Fibroblast of lung (primary cell): Measurements from ENCODE around the gene DSP. TPM values are rescaled to one million over a fixed set of nuclear protein-coding genes. Genes with fewer than 3 reads are reported as not detected.

Experiments used
- DNase-seq, 2 donors: peaks; one replicate each; pipeline versions ENCODE4 v3.0.0 to v3.0.0-alpha.2; 2010; ENCODE audit warnings: low read depth in 2 of 2
- H2AFZ ChIP-seq: 2 replicates; pipeline ENCODE4 v1.5.1; 2012; ENCODE audit warnings: low read length, control low read depth, inconsistent platforms
- H3K27ac ChIP-seq: 2 replicates; pipeline ENCODE4 v1.5.1; 2011; ENCODE audit warnings: low read length, control low read depth; ENCODE audit not compliant: insufficient read depth
- H3K27me3 ChIP-seq: 2 replicates; pipeline ENCODE4 v1.5.1; 2011; ENCODE audit warnings: mild to moderate bottlenecking, low read length; ENCODE audit not compliant: control insufficient read depth, insufficient read depth
- H3K36me3 ChIP-seq: 2 replicates; pipeline ENCODE4 v1.5.1; 2011; ENCODE audit warnings: low read length; ENCODE audit not compliant: control insufficient read depth, insufficient read depth
- H3K4me1 ChIP-seq: 2 replicates; pipeline ENCODE4 v1.5.1; 2011; ENCODE audit warnings: low read length; ENCODE audit not compliant: control insufficient read depth, insufficient read depth; ENCODE audit errors: extremely low read depth
- H3K4me2 ChIP-seq: 2 replicates; pipeline ENCODE4 v1.5.1; 2011; ENCODE audit warnings: low read length, control low read depth; ENCODE audit not compliant: insufficient read depth; ENCODE audit errors: extremely low read depth
- H3K4me3 ChIP-seq, 4 experiments: fragments of 200-600 bp in 1 of 4; sonication (generic) in 1 of 4; replicated peaks in 1 of 4; 2 replicates each; pipeline ENCODE4 v1.5.1; 2011 to 2016; ENCODE audit warnings: low read length in 4 of 4, low read depth in 3 of 4, mild to moderate bottlenecking in 3 of 4, control low read depth in 2 of 4, inconsistent platforms in 1 of 4, mixed read lengths in 1 of 4; ENCODE audit not compliant: insufficient read depth in 1 of 4; ENCODE audit errors: control extremely low read depth in 1 of 4
- H3K79me2 ChIP-seq: 2 replicates; pipeline ENCODE4 v1.5.1; 2012; ENCODE audit warnings: mild to moderate bottlenecking, low read length, inconsistent platforms; ENCODE audit not compliant: control insufficient read depth, insufficient read depth
- H3K9ac ChIP-seq: 2 replicates; pipeline ENCODE4 v1.5.1; 2011; ENCODE audit warnings: mild to moderate bottlenecking, low read length, control low read depth; ENCODE audit not compliant: insufficient read depth
- H3K9me3 ChIP-seq: 2 replicates; pipeline ENCODE4 v1.5.1; 2012; ENCODE audit warnings: low read depth, low read length; ENCODE audit not compliant: control insufficient read depth, insufficient read depth
- H4K20me1 ChIP-seq: 2 replicates; pipeline ENCODE4 v1.5.1; 2011; ENCODE audit warnings: low read length; ENCODE audit not compliant: control insufficient read depth, insufficient read depth; ENCODE audit errors: extremely low read depth
- CTCF ChIP-seq, 2 donors: IDR thresholded peaks in 1 of 2; conservative IDR thresholded peaks in 1 of 2; 1 replicate in 1 of 2; 2 replicates in 1 of 2; pipeline ENCODE4 v1.5.1; 2011 to 2012; ENCODE audit warnings: low read length in 2 of 2, control low read depth in 1 of 2, inconsistent platforms in 1 of 2, low read depth in 1 of 2, mild to moderate bottlenecking in 1 of 2
- EZH2 ChIP-seq: IDR thresholded peaks from 2 replicates; pipeline ENCODE4 v1.5.1; 2012; ENCODE audit warnings: low read length, control low read depth, mild to moderate bottlenecking; ENCODE audit errors: missing control alignments
- polyA plus RNA-seq, 2 donors: library from polyadenylated mRNA; depleted of rRNA in 1 of 2; stranded (reverse) in 1 of 2; unstranded in 1 of 2; fragments of >200 nt; gene quantifications; 2 replicates each; pipeline ENCODE4 v1.2.1, GENCODE V29; 2011 to 2012; ENCODE audit warnings: missing spikeins in 1 of 2
- total RNA-seq: library from RNA; depleted of rRNA; stranded (reverse); fragments of >200 nt; gene quantifications from 2 replicates; pipeline ENCODE4 v1.2.1, GENCODE V29; 2014

Gene DSP
- total and polyA plus RNA-seq, 2 donors (not counting 1 experiment from before 2014, with no cell fraction given) = 3.8 TPM; not detected in 1

- Histone ChIP-seq H2AFZ (no peak overlapping the region), H3K9me3 (no peaks in the 10 kb centered on the region), H3K4me1 (no peaks in the 10 kb centered on the region), H3K27ac (no peak overlapping the region), H3K36me3 (no peaks in the 10 kb centered on the region), H3K4me3 (no peak overlapping the region), H3K79me2 (no peaks in the 10 kb centered on the region), H3K4me2 (no peak overlapping the region), H4K20me1 (peaks cover 1% of the 10 kb centered on the region), H3K9ac (no peak overlapping the region), H3K27me3 (no peaks in the 10 kb centered on the region)
- DNase-seq = no peak
- TF ChIP-seq EZH2 = no peak
- TF ChIP-seq CTCF (conservative IDR thresholded peaks at IDR 0.05 in 1 of 2, IDR thresholded peaks at IDR 0.05 in 1 of 2; ENCODE audit: low read depth in 1 of 2, low read length in 2 of 2) = no peak
Observed at GRCh38 chr6:7532232-7532631, 9.2 kb upstream of the DSP start.

GRCh38 chr6:7532821-7533220, 8.7 kb upstream of the DSP start:
- Histone ChIP-seq H4K20me1 (no peaks in the 10 kb centered on the region), H3K36me3 (no peaks in the 10 kb centered on the region), H3K79me2 (no peaks in the 10 kb centered on the region), H3K27me3 (no peaks in the 10 kb centered on the region), H3K4me3 (no peak overlapping the region), H2AFZ (no peak overlapping the region), H3K4me2 (no peak overlapping the region), H3K4me1 (no peaks in the 10 kb centered on the region), H3K27ac (no peak overlapping the region), H3K9me3 (no peaks in the 10 kb centered on the region), H3K9ac (no peak overlapping the region)
- TF ChIP-seq EZH2 (no peak), CTCF (conservative IDR thresholded peaks at IDR 0.05 in 1 of 2, IDR thresholded peaks at IDR 0.05 in 1 of 2; ENCODE audit: low read depth in 1 of 2, low read length in 2 of 2) (no peak)
- no peak for DNase-seq

- Histone ChIP-seq H3K4me3 (no peak overlapping the region), H3K27ac (no peak overlapping the region), H3K27me3 (no peaks in the 10 kb centered on the region), H3K9ac (no peak overlapping the region), H4K20me1 (no peaks in the 10 kb centered on the region), H3K36me3 (no peaks in the 10 kb centered on the region), H3K9me3 (no peaks in the 10 kb centered on the region), H2AFZ (no peak overlapping the region), H3K4me2 (no peak overlapping the region), H3K79me2 (no peaks in the 10 kb centered on the region), H3K4me1 (no peaks in the 10 kb centered on the region)
- TF ChIP-seq EZH2 (no peak), CTCF (conservative IDR thresholded peaks at IDR 0.05 in 1 of 2, IDR thresholded peaks at IDR 0.05 in 1 of 2; ENCODE audit: low read depth in 1 of 2, low read length in 2 of 2) (no peak)
- DNase-seq = no peak
Observed at GRCh38 chr6:7534192-7534591, 7.3 kb upstream of the DSP start.
